ENCODE results near the gene MACROD2.

DNA sequence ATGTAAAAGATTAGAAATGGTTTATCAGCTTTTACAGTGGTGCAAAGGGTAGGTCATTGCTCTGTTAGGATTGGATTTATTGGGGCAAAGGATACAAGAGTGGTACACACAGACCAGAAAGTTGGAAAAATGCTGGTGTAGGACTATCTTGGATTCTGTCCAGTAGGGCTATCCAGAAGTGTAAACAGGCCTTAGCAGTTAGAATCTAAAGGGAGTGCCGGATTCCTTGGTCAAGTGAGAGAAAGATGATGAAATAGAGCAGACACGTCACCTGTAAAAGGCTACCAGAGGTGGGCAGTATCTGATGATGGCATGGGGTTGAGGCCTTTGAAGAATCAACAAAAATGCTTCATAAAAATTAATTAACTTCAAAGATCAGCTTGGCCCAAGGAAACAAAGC is 1602.0 kb downstream of the MACROD2 start:
- TF ChIP-seq PATZ1 (CRISPR knock-in tag; IDR thresholded peaks at IDR 0.05; ENCODE audit: borderline replicate concordance) (no peak), ARNTL (CRISPR knock-in tag; IDR thresholded peaks at IDR 0.05; ENCODE audit: borderline replicate concordance, low read depth) (no peak), OSR1 (CRISPR knock-in tag; IDR thresholded peaks at IDR 0.05) (no peak), BACH2 (CRISPR knock-in tag; IDR thresholded peaks at IDR 0.05; ENCODE audit: borderline replicate concordance) (no peak), CSRNP3 (CRISPR knock-in tag; IDR thresholded peaks at IDR 0.05) (no peak), TCF4 (CRISPR knock-in tag; IDR thresholded peaks at IDR 0.05; ENCODE audit: borderline replicate concordance) (no peak), SNAI2 (CRISPR knock-in tag; IDR thresholded peaks at IDR 0.05) (no peak), RARB (CRISPR knock-in tag; IDR thresholded peaks at IDR 0.05) (no peak), POU6F1 (CRISPR knock-in tag; IDR thresholded peaks at IDR 0.05; ENCODE audit: borderline replicate concordance, low read depth) (no peak), ZNF565 (CRISPR knock-in tag; conservative IDR thresholded peaks at IDR 0.05; ENCODE audit: low read depth) (no peak), ZFP30 (CRISPR knock-in tag; IDR thresholded peaks at IDR 0.05) (no peak), CSDC2 (CRISPR knock-in tag; IDR thresholded peaks at IDR 0.05) (no peak)
- TF ChIP-seq, protein P1, sequence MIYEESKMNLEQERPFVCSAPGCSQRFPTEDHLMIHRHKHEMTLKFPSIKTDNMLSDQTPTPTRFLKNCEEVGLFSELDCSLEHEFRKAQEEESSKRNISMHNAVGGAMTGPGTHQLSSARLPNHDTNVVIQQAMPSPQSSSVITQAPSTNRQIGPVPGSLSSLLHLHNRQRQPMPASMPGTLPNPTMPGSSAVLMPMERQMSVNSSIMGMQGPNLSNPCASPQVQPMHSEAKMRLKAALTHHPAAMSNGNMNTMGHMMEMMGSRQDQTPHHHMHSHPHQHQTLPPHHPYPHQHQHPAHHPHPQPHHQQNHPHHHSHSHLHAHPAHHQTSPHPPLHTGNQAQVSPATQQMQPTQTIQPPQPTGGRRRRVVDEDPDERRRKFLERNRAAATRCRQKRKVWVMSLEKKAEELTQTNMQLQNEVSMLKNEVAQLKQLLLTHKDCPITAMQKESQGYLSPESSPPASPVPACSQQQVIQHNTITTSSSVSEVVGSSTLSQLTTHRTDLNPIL (CRISPR knock-in tag; IDR thresholded peaks at IDR 0.05; ENCODE audit: low read depth): no peak
